ENCODE data around the gene RGS13. TPM values are rescaled to one million over a fixed set of nuclear protein-coding genes. Genes with fewer than 3 reads are reported as not detected.

RGS13 gene
- total RNA-seq, 1 donor from 2014 or later, result not detected

- Histone ChIP-seq H2AFZ (replicated peaks) (no peak overlapping the region), H3K79me2 (ENCODE audit: low read depth) (no peaks in the 10 kb centered on the region), H3K9ac (no peak overlapping the region), H3K4me2 (no peak overlapping the region), H3K36me3 (no peaks in the 10 kb centered on the region), H3K4me1 (peaks cover 11% of the 10 kb centered on the region), H4K20me1 (ENCODE audit: low read depth) (no peaks in the 10 kb centered on the region), H3K27ac (no peak overlapping the region), H3K27me3 (no peaks in the 10 kb centered on the region), H3K9me3 (ENCODE audit: low read depth) (no peaks in the 10 kb centered on the region), H3F3A (ENCODE audit: low read depth) (peaks cover 10% of the 10 kb centered on the region), H3K4me3 (no peak overlapping the region)
- no peak for DNase-seq (ENCODE audit: low spot score)
- H3K27me3 Mint-ChIP-seq (ENCODE audit: insufficient read depth, low read depth), result peaks cover 2% of the 10 kb centered on the region
- no peak overlapping the region for H3K27ac Mint-ChIP-seq
- no peaks in the 10 kb centered on the region for H3K9me3 Mint-ChIP-seq
- no peaks in the 10 kb centered on the region for H3K36me3 Mint-ChIP-seq
- TF ChIP-seq, protein P1, sequence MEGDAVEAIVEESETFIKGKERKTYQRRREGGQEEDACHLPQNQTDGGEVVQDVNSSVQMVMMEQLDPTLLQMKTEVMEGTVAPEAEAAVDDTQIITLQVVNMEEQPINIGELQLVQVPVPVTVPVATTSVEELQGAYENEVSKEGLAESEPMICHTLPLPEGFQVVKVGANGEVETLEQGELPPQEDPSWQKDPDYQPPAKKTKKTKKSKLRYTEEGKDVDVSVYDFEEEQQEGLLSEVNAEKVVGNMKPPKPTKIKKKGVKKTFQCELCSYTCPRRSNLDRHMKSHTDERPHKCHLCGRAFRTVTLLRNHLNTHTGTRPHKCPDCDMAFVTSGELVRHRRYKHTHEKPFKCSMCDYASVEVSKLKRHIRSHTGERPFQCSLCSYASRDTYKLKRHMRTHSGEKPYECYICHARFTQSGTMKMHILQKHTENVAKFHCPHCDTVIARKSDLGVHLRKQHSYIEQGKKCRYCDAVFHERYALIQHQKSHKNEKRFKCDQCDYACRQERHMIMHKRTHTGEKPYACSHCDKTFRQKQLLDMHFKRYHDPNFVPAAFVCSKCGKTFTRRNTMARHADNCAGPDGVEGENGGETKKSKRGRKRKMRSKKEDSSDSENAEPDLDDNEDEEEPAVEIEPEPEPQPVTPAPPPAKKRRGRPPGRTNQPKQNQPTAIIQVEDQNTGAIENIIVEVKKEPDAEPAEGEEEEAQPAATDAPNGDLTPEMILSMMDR (IDR thresholded peaks at IDR 0.05), result no peak
- TF ChIP-seq EZH2 (IDR thresholded peaks at IDR 0.05) (no peak), EZH2phosphoT487 (IDR thresholded peaks at IDR 0.05) (no peak)
- H3K4me3 Mint-ChIP-seq, result no peak overlapping the region
- peaks cover 11% of the 10 kb centered on the region for H3K4me1 Mint-ChIP-seq
Measured at GRCh38 chr1:192628396-192629057, 7.4 kb upstream of the RGS13 start.

- no peak for TF ChIP-seq EZH2 (IDR thresholded peaks at IDR 0.05)
- TF ChIP-seq, protein P1 (IDR thresholded peaks at IDR 0.05), result no peak
- no peak for TF ChIP-seq EZH2phosphoT487 (IDR thresholded peaks at IDR 0.05)
- H3K4me3 Mint-ChIP-seq, result no peak overlapping the region
- Histone ChIP-seq H3K4me3 (no peak overlapping the region), H3K79me2 (ENCODE audit: low read depth) (no peaks in the 10 kb centered on the region), H3K27me3 (no peaks in the 10 kb centered on the region), H3F3A (ENCODE audit: low read depth) (peaks cover 15% of the 10 kb centered on the region), H3K9ac (no peak overlapping the region), H4K20me1 (ENCODE audit: low read depth) (no peaks in the 10 kb centered on the region), H3K4me2 (no peak overlapping the region), H2AFZ (replicated peaks) (no peak overlapping the region), H3K9me3 (ENCODE audit: low read depth) (no peaks in the 10 kb centered on the region), H3K36me3 (no peaks in the 10 kb centered on the region), H3K4me1 (peaks cover 19% of the 10 kb centered on the region), H3K27ac (no peak overlapping the region)
- peaks cover 17% of the 10 kb centered on the region for H3K4me1 Mint-ChIP-seq
- H3K27ac Mint-ChIP-seq, result no peak overlapping the region
- peaks cover 2% of the 10 kb centered on the region for H3K27me3 Mint-ChIP-seq (ENCODE audit: insufficient read depth, low read depth)
- H3K9me3 Mint-ChIP-seq, result no peaks in the 10 kb centered on the region
- H3K36me3 Mint-ChIP-seq, result no peaks in the 10 kb centered on the region
- no peak for DNase-seq (ENCODE audit: low spot score)
Measured at GRCh38 chr1:192629612-192630011, 6.3 kb upstream of the RGS13 start.

GRCh38 chr1:192630521-192631287 is 5.2 kb upstream of the RGS13 start:
- Histone ChIP-seq H3K9me3 (ENCODE audit: low read depth) (no peaks in the 10 kb centered on the region), H3K4me1 (peaks cover 19% of the 10 kb centered on the region), H2AFZ (replicated peaks) (no peak overlapping the region), H3K4me2 (no peak overlapping the region), H3K4me3 (no peak overlapping the region), H3K79me2 (ENCODE audit: low read depth) (no peaks in the 10 kb centered on the region), H3K27ac (no peak overlapping the region), H4K20me1 (ENCODE audit: low read depth) (no peaks in the 10 kb centered on the region), H3K27me3 (no peaks in the 10 kb centered on the region), H3F3A (ENCODE audit: low read depth) (peaks cover 15% of the 10 kb centered on the region), H3K9ac (no peak overlapping the region), H3K36me3 (no peaks in the 10 kb centered on the region)
- Mint-ChIP-seq H3K36me3 (no peaks in the 10 kb centered on the region), H3K4me1 (peaks cover 17% of the 10 kb centered on the region), H3K27ac (no peak overlapping the region), H3K4me3 (no peak overlapping the region), H3K9me3 (no peaks in the 10 kb centered on the region), H3K27me3 (ENCODE audit: insufficient read depth, low read depth) (peaks cover 2% of the 10 kb centered on the region)
- TF ChIP-seq, protein P1 (IDR thresholded peaks at IDR 0.05), result no peak
- TF ChIP-seq EZH2phosphoT487 (IDR thresholded peaks at IDR 0.05) (no peak), EZH2 (IDR thresholded peaks at IDR 0.05) (no peak)
- DNase-seq (ENCODE audit: low spot score), result no peak
